Activated B cell treated with CpG ODN at 0.5 μM for 24 hours (primary cell): ENCODE measurements around the gene ADAMTSL1. TPM values are rescaled to one million over a fixed set of nuclear protein-coding genes. Genes with fewer than 3 reads are reported as not detected.

Experiments
- ATAC-seq: fragments of 200-7000 bp; cut with Tn5 transposase; one replicate; pipeline ENCODE4 v1.10.0; 2021; ENCODE audit warnings: low read depth, mild to moderate bottlenecking, moderate library complexity
- CTCF ChIA-PET: fragments of 350-600 bp; sonication (Branson Sonifier 250); formaldehyde crosslinking; loops from one replicate; lab custom pipeline; 2021; ENCODE audit warnings: antibody characterized with exemption; lab: Charles Lee
- POLR2A ChIA-PET: fragments of 350-600 bp; sonication (Branson Sonifier 250); formaldehyde crosslinking; loops from one replicate; lab custom pipeline; 2021; ENCODE audit warnings: antibody characterized with exemption; lab: Charles Lee
- DNase-seq: peaks from one replicate; pipeline ENCODE4 v3.0.0; 2022
- H3K27ac Mint-ChIP-seq: one replicate; pipeline ENCODE4 v1.8.0; 2020; ENCODE audit warnings: mixed read lengths
- H3K27me3 Mint-ChIP-seq: one replicate; pipeline ENCODE4 v1.8.0; 2021; ENCODE audit warnings: mixed read lengths
- H3K36me3 Mint-ChIP-seq: one replicate; pipeline ENCODE4 v1.8.0; 2021; ENCODE audit warnings: low read depth, mixed read lengths
- H3K4me1 Mint-ChIP-seq: one replicate; pipeline ENCODE4 v1.8.0; 2021; ENCODE audit warnings: mixed read lengths
- H3K4me3 Mint-ChIP-seq: one replicate; pipeline ENCODE4 v1.8.0; 2020; ENCODE audit warnings: mild to moderate bottlenecking, mixed read lengths
- H3K9me3 Mint-ChIP-seq: one replicate; pipeline ENCODE4 v1.8.0; 2020; ENCODE audit warnings: mixed read lengths
- CTCF ChIP-seq: fragments of 200-600 bp; IDR thresholded peaks from one replicate; pipeline ENCODE4 v1.8.0; 2022; ENCODE audit warnings: antibody characterized with exemption, mild to moderate bottlenecking
- intact Hi-C: fragments of 100-400 bp; cut with micrococcal nuclease; formaldehyde crosslinking; loops from one replicate; pipeline ENCODE4 v1.15.1; 2024
- total RNA-seq: library from RNA; stranded (reverse); gene quantifications from 2 replicates; pipeline ENCODE4 v1.2.3, GENCODE V29; 2022

Gene ADAMTSL1
- total RNA-seq, 1 donor from 2014 or later = not detected

GRCh38 chr9:18766989-18767550, 293.1 kb downstream of the ADAMTSL1 start:
- no peaks in the 10 kb centered on the region for H3K36me3 Mint-ChIP-seq
- CTCF ChIA-PET = no interaction called here
- ATAC-seq (no peak), DNase-seq (no peak)
- POLR2A ChIA-PET = no interaction called here
- H3K27me3 Mint-ChIP-seq = no peaks in the 10 kb centered on the region
- intact Hi-C loops = no loop called here
- no peak overlapping the region for H3K4me3 Mint-ChIP-seq
- no peak for TF ChIP-seq CTCF
- no peak overlapping the region for H3K27ac Mint-ChIP-seq
- peaks cover 4% of the 10 kb centered on the region for H3K4me1 Mint-ChIP-seq
- H3K9me3 Mint-ChIP-seq = no peaks in the 10 kb centered on the region

- Mint-ChIP-seq H3K27me3 (no peaks in the 10 kb centered on the region), H3K4me3 (no peak overlapping the region), H3K27ac (no peak overlapping the region), H3K9me3 (no peaks in the 10 kb centered on the region), H3K36me3 (no peaks in the 10 kb centered on the region), H3K4me1 (peaks cover 4% of the 10 kb centered on the region)
- CTCF ChIA-PET = no interaction called here
- intact Hi-C loops = no loop called here
- TF ChIP-seq CTCF = no peak
- ATAC-seq (no peak), DNase-seq (no peak)
- POLR2A ChIA-PET = no interaction called here
Measured at GRCh38 chr9:18768951-18769622, 295.1 kb downstream of the ADAMTSL1 start.

GRCh38 chr9:18770131-18770908, 296.4 kb downstream of the ADAMTSL1 start:
- POLR2A ChIA-PET = no interaction called here
- DNase-seq (no peak), ATAC-seq (no peak)
- Mint-ChIP-seq H3K27ac (no peak overlapping the region), H3K4me1 (peaks cover 4% of the 10 kb centered on the region), H3K27me3 (no peaks in the 10 kb centered on the region), H3K9me3 (no peaks in the 10 kb centered on the region), H3K4me3 (no peak overlapping the region), H3K36me3 (no peaks in the 10 kb centered on the region)
- intact Hi-C loops = no loop called here
- CTCF ChIA-PET = no interaction called here
- no peak for TF ChIP-seq CTCF

- no peak for DNase-seq
- H3K36me3 Mint-ChIP-seq = no peaks in the 10 kb centered on the region
- ATAC-seq = no peak
- no peak for TF ChIP-seq CTCF
- H3K27me3 Mint-ChIP-seq = no peaks in the 10 kb centered on the region
- ChIA-PET CTCF (no interaction called here), POLR2A (no interaction called here)
- no peak overlapping the region for H3K4me3 Mint-ChIP-seq
- H3K4me1 Mint-ChIP-seq = peaks cover 4% of the 10 kb centered on the region
- no peaks in the 10 kb centered on the region for H3K9me3 Mint-ChIP-seq
- no peak overlapping the region for H3K27ac Mint-ChIP-seq
- intact Hi-C loops = no loop called here
Measured at GRCh38 chr9:18771011-18771410, 297.1 kb downstream of the ADAMTSL1 start.

GRCh38 chr9:18771763-18772162, 297.8 kb downstream of the ADAMTSL1 start:
- no peaks in the 10 kb centered on the region for H3K27me3 Mint-ChIP-seq
- no peak for DNase-seq
- H3K4me3 Mint-ChIP-seq = no peak overlapping the region
- POLR2A ChIA-PET = no interaction called here
- ATAC-seq = no peak
- H3K4me1 Mint-ChIP-seq = peaks cover 4% of the 10 kb centered on the region
- no peaks in the 10 kb centered on the region for H3K9me3 Mint-ChIP-seq
- no peaks in the 10 kb centered on the region for H3K36me3 Mint-ChIP-seq
- H3K27ac Mint-ChIP-seq = no peak overlapping the region
- TF ChIP-seq CTCF = no peak
- intact Hi-C loops = no loop called here
- CTCF ChIA-PET = no interaction called here
